Measurements from ENCODE around the gene MARCHF2.
"Not testable (repeated sequence)": the region's sequence is repeated elsewhere in the genome, so short reads cannot be mapped to it uniquely, and the experiment has no call there.

MARCHF2 gene, protein sequence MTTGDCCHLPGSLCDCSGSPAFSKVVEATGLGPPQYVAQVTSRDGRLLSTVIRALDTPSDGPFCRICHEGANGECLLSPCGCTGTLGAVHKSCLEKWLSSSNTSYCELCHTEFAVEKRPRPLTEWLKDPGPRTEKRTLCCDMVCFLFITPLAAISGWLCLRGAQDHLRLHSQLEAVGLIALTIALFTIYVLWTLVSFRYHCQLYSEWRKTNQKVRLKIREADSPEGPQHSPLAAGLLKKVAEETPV

DNA sequence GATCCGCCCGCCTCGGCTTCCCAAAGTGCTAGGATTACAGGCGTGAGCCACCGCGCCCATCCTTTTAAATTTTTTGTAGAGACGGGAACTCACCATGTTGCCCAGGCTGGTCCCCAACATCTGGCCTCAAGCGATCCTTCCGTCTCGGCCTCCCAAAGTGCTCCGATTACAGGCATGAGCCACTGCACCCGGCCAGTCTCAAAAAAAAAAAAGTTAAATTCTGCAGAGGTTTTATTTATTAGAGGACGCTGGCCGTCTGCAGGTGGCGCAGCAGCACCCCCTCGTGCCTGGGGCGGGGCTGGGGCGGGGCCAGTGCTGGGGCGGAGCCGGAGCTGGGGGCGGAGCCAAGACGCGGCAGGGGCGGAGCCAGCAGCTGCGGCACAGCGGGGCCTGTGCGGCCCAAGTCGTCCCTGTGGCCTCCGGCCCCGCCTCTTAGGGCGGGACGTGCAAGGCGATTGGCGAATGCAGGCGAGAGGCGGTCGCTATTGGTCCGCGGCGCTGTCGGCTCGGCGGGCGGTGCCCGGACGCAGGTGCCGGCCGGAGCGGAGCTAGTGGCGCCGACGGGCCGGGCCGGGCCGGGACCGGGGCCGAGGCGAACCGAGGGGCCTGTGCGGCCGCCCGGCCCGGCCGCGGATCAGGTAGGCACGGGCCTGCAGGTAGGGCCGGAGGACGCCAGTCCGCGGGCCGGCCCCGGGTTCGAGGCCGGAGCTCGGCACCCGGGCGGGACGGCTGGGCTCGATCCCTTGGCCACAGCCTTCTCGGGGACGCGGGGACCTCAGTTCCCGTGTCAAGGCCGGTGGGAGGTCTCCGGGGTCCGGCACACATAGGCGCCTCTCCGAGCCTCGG lies at the start of gene MARCHF2:
TSS of gene MARCHF2 (plus strand) at position 523 of the 846 bp plus-strand sequence. CDS start 8,536 bp downstream, outside the sequence.
- Histone ChIP-seq H3K4me1 (ENCODE audit: insufficient read depth, low read length) (no peaks in the 10 kb centered on the region; the same call in 1 of the 2 replicates), H3K9ac (ENCODE audit: low read depth, low read length) (peak within 1 kb of the TSS; percentile 89), H3K36me3 (ENCODE audit: insufficient read depth, low read length) (no peaks in the 10 kb centered on the region)

DNA sequence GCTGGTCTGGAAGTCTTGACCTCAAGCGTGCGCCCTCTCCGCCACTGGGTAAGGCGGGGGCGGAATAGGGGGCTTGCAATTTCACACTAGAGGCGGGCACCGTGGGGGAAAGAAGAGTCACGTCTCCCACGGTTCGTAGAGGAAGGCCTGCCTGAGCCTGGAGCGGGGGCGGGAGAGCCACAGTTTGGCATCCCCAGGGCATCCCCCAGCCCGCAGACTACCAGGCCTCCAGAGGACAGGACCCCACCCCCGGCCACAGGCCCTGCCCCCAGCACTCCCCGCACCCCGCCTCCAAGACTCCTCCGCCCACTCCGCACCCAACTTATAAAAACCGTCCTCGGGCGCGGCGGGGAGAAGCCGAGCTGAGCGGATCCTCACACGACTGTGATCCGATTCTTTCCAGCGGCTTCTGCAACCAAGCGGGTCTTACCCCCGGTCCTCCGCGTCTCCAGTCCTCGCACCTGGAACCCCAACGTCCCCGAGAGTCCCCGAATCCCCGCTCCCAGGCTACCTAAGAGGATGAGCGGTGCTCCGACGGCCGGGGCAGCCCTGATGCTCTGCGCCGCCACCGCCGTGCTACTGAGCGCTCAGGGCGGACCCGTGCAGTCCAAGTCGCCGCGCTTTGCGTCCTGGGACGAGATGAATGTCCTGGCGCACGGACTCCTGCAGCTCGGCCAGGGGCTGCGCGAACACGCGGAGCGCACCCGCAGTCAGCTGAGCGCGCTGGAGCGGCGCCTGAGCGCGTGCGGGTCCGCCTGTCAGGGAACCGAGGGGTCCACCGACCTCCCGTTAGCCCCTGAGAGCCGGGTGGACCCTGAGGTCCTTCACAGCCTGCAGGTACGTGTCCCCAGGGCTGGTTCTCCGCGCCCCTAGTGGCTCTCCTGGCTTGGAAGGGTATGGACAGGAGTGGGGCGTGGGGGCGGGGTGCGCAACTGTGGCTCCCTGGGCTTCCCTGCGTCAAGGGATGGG lies 49.0 kb upstream of the MARCHF2 start, which contains the start of gene ANGPTL4:
TSS of gene ANGPTL4 (plus strand) at position 353 of the 969 bp plus-strand sequence. CDS start at position 520, 167 bp downstream.
- Histone ChIP-seq H3K36me3 (ENCODE audit: insufficient read depth, low read length) (no peaks in the 10 kb centered on the region; the same call in 1 of the 2 replicates), H3K9ac (ENCODE audit: low read depth, low read length) (peak within 1 kb of the TSS; percentile 72), H3K4me1 (ENCODE audit: insufficient read depth, low read length) (peaks cover 14% of the 10 kb centered on the region; the same call in 1 of the 2 replicates), H3K9me3 (ENCODE audit: control insufficient read depth, insufficient read depth, low read length) (no peaks in the 10 kb centered on the region)

More for the DNA sequence above, at the start of gene MARCHF2:
- no peaks in the 10 kb centered on the region for H3K9me3 ChIP-seq (ENCODE audit: control insufficient read depth, insufficient read depth, low read length)

GRCh38 chr19:8366121-8366581 lies 47.0 kb upstream of the MARCHF2 start:
- Histone ChIP-seq H3K9me3 (ENCODE audit: control insufficient read depth, insufficient read depth, low read length) (no peaks in the 10 kb centered on the region), H3K36me3 (ENCODE audit: insufficient read depth, low read length) (no peaks in the 10 kb centered on the region; the same call in 1 of the 2 replicates), H3K4me1 (ENCODE audit: insufficient read depth, low read length) (peaks cover 18% of the 10 kb centered on the region; the same call in 1 of the 2 replicates), H3K9ac (ENCODE audit: low read depth, low read length) (no peak overlapping the region)

- Histone ChIP-seq H3K9me3 (ENCODE audit: control insufficient read depth, insufficient read depth, low read length) (no peaks in the 10 kb centered on the region), H3K4me1 (ENCODE audit: insufficient read depth, low read length) (peaks cover 18% of the 10 kb centered on the region; the same call in 1 of the 2 replicates), H3K36me3 (ENCODE audit: insufficient read depth, low read length) (no peaks in the 10 kb centered on the region; the same call in 1 of the 2 replicates), H3K9ac (ENCODE audit: low read depth, low read length) (peak overlapping the region; percentile 43; the same call in 1 of the 2 replicates)
These were observed 46.2 kb upstream of the MARCHF2 start for GRCh38 chr19:8366961-8367326.

DNA sequence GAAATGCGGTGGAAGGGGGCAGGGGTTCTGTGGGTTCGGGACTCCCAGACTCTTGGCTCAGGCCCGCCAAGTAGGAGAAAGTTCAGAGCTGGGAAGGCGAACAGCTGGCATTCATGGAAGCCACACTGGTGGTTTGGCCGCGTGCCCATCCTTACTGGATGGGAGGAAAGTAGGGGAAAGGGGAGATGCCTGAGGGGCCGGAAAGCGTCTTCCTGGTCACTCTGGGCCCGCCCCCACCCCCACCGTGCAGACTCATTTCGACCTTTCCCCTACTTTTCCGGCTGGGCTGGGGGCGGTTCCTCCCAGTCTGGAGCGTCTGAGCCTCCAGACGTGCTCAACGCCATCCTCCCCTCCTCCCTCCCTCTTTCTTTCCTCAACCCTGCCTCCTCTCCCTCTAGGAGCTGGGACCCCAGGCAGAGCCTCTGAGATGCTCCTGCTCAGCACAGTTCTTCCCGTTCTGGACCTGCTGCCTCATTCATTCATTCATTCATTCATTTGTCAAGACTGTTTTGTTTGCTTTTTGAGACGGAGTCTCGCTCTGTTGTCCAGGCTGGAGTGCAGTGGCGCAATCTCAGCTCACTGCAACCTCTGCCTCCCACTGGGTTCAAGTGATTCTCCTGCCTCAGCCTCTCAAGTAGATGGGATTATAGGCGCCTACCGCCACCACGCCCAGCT lies 45.6 kb upstream of the MARCHF2 start:
- Histone ChIP-seq H3K4me1 (ENCODE audit: insufficient read depth, low read length) (peaks cover 18% of the 10 kb centered on the region; the same call in 1 of the 2 replicates), H3K36me3 (ENCODE audit: insufficient read depth, low read length) (no peaks in the 10 kb centered on the region; the same call in 1 of the 2 replicates), H3K9ac (ENCODE audit: low read depth, low read length) (peak overlapping the region; percentile 43; the same call in 1 of the 2 replicates), H3K9me3 (ENCODE audit: control insufficient read depth, insufficient read depth, low read length) (no peaks in the 10 kb centered on the region)

DNA sequence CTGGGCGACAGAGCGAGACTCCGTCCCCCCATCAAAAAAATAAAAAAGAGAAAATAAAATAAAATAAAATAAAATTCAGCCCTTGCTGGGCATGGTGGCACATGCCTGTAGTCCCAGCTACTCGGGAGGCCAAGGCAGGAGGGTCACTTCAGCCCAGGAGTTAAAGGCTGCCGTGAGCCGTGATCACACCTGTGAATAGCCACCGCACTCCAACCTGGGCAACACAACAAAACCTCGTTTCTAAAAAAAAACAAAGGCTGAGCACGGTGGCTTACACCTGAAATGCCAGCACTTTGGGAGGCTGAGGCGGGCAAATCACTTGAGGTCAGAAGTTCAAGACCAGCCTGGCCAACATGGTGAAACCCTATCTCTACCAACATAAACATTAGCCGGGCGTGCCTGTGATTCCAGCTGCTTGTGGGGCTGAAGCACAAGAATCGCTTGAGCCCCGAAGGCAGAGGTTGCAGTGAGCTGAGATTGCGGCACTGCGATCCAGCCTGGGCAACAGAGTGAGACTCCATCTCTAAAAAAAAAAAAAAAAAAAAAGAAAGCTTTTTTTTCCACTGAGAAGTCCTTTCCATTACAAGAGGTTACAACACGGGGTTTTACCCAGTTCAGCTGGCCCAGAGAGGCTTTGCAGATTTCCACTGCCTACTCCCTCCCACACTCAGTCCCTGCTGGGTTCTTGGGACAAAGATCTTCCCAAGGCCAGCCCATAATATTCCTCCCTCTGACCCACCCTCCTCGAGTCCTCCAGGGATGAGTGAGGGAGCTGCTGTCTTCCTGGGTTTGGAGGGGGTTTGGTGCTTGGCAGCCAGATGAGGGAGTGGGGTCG lies 42.7 kb upstream of the MARCHF2 start:
- Histone ChIP-seq H3K9ac (ENCODE audit: low read depth, low read length) (no peak overlapping the region), H3K9me3 (ENCODE audit: control insufficient read depth, insufficient read depth, low read length) (no peaks in the 10 kb centered on the region), H3K4me1 (ENCODE audit: insufficient read depth, low read length) (peaks cover 18% of the 10 kb centered on the region; the same call in 1 of the 2 replicates), H3K36me3 (ENCODE audit: insufficient read depth, low read length) (peaks cover 3% of the 10 kb centered on the region)

- peaks cover 12% of the 10 kb centered on the region; the same call in 1 of the 2 replicates for H3K4me1 ChIP-seq (ENCODE audit: insufficient read depth, low read length)
- H3K36me3 ChIP-seq (ENCODE audit: insufficient read depth, low read length), result peaks cover 3% of the 10 kb centered on the region
- H3K9me3 ChIP-seq (ENCODE audit: control insufficient read depth, insufficient read depth, low read length), result no peaks in the 10 kb centered on the region
- H3K9ac ChIP-seq (ENCODE audit: low read depth, low read length), result no peak overlapping the region
These were observed 41.9 kb upstream of the MARCHF2 start for GRCh38 chr19:8371011-8371804.

DNA sequence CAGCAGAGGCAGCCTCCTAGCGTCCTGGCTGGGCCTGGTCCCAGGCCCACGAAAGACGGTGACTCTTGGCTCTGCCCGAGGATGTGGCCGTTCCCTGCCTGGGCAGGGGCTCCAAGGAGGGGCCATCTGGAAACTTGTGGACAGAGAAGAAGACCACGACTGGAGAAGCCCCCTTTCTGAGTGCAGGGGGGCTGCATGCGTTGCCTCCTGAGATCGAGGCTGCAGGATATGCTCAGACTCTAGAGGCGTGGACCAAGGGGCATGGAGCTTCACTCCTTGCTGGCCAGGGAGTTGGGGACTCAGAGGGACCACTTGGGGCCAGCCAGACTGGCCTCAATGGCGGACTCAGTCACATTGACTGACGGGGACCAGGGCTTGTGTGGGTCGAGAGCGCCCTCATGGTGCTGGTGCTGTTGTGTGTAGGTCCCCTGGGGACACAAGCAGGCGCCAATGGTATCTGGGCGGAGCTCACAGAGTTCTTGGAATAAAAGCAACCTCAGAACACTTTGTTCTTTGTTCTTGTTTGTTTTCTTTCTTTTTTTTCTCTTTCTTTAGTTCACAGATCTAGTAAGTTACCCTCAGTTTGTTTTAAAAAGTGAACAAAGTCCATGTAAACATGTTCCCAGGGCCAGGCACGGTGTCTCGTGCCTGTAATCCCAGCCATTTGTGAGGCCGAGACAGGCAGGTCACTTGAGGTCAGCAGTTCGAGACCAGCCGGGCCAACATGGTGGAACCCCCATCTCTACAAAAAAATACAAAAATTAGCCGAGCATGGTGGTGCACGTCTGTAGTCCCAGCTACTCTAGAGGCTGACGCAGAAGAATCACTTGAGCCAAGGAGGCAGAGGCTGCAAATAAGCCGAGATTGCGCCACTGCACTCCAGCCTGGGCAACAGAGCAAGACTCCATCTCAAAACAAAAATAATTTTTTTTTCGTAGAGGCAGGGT lies 39.0 kb upstream of the MARCHF2 start:
- peaks cover 3% of the 10 kb centered on the region for H3K36me3 ChIP-seq (ENCODE audit: insufficient read depth, low read length)
- H3K9ac ChIP-seq (ENCODE audit: low read depth, low read length), result no peak overlapping the region
- H3K4me1 ChIP-seq (ENCODE audit: insufficient read depth, low read length), result peaks cover 4% of the 10 kb centered on the region; the same call in 1 of the 2 replicates
- H3K9me3 ChIP-seq (ENCODE audit: control insufficient read depth, insufficient read depth, low read length), result no peaks in the 10 kb centered on the region

DNA sequence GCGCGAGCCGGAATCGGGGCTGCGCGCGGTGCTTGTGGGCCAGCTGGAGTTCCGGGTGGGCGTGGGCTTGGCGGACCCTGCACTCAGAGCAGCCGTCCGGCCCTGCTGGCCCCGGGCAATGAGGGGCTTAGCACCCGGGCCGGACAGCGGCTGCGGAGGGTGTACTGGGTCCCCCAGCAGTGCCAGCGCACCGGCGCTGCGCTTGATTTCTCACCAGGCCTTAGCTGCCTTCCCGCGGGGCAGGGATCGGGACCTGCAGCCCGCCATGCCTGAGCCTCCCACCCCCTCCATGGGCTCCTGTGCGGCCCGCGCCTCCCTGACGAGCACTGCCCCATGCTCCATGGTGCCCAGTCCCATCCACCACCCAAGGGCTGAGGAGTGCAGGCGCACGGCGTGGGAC lies 37.3 kb upstream of the MARCHF2 start:
- H3K9me3 ChIP-seq (ENCODE audit: control insufficient read depth, insufficient read depth, low read length); H3K36me3 ChIP-seq (ENCODE audit: insufficient read depth, low read length); H3K9ac ChIP-seq (ENCODE audit: low read depth, low read length); H3K4me1 ChIP-seq (ENCODE audit: insufficient read depth, low read length): not testable (repeated sequence)

- not testable (repeated sequence) for H3K9ac ChIP-seq (ENCODE audit: low read depth, low read length); H3K36me3 ChIP-seq (ENCODE audit: insufficient read depth, low read length); H3K9me3 ChIP-seq (ENCODE audit: control insufficient read depth, insufficient read depth, low read length); H3K4me1 ChIP-seq (ENCODE audit: insufficient read depth, low read length)
These were observed 36.6 kb upstream of the MARCHF2 start for GRCh38 chr19:8376373-8376974.

- Histone ChIP-seq H3K4me1 (ENCODE audit: insufficient read depth, low read length) (no peaks in the 10 kb centered on the region), H3K9me3 (ENCODE audit: control insufficient read depth, insufficient read depth, low read length) (no peaks in the 10 kb centered on the region), H3K9ac (ENCODE audit: low read depth, low read length) (no peak overlapping the region), H3K36me3 (ENCODE audit: insufficient read depth, low read length) (peaks cover 3% of the 10 kb centered on the region; the same call in 1 of the 2 replicates)
These were observed 35.5 kb upstream of the MARCHF2 start for GRCh38 chr19:8377598-8377997.

Measured in ES-I3 (cell line).